Activated CD4-positive, alpha-beta T cell treated with anti-CD3 and anti-CD28 coated beads, Interleukin-2, amount 50 U/mL, for 48 hours (primary cell): ENCODE data around the gene CES5A.
"Not testable (repeated sequence)": the region's sequence is repeated elsewhere in the genome, so short reads cannot be mapped to it uniquely, and the experiment has no call there.

Experiments used
- DNase-seq, 2 experiments: peaks; one replicate each; pipeline ENCODE4 v3.0.0-alpha.2; 2020

The CES5A gene

DNA sequence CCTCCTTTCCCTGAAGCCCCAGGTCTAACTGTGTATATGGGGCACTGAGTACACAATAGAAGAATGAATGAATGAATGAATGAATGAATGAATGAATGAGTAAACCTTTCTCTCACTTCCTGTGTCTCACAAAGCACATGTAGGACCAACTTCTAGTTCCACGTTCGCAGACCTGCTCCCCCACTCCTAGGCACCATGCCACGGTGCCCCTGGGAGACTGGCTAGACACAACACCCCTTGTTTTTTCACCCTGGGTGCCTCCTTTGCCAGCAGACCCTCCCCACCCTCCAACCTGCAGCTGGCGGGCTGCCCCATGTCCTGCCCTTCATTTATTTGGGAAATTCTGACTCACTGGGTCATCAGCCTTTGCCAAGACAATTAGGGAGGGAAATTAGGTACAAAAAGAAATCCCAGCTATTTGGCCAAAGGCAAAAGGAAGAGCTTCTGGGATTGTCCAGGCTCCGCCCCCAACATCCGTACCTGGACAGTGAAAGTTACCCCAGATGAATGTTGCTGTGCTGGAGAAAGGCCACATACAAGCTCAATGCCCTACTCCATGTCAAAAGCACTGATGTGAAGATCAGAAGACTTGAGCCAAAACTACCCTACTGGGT is 50.0 kb downstream of the CES5A start:
- no peak for DNase-seq

DNA sequence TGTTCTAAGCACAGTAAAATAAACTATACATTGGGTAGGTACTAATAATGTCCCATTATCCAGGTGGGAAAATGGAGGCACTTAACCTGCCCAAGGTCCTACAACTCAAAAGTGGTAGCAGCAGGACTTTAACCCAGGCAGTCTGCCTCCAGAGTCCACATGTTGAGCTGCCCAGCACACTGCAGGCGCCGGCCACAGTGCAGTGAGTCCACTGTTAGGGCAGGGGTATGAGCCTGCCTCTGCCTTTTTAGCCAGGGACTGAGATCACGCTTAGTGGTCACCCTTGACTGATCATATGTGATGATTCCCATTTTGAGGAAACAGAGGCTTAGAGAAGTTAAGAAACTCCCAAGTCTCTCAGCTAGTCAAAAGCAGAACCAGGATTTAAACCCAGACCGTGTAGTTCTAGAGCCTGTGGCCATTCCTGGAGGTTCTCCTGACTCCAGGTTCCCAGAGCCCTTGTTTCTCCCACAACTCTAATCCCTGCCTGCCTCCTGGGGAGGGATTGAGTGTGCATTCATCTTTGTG is 50.6 kb downstream of the CES5A start:
- no peak for DNase-seq

DNA sequence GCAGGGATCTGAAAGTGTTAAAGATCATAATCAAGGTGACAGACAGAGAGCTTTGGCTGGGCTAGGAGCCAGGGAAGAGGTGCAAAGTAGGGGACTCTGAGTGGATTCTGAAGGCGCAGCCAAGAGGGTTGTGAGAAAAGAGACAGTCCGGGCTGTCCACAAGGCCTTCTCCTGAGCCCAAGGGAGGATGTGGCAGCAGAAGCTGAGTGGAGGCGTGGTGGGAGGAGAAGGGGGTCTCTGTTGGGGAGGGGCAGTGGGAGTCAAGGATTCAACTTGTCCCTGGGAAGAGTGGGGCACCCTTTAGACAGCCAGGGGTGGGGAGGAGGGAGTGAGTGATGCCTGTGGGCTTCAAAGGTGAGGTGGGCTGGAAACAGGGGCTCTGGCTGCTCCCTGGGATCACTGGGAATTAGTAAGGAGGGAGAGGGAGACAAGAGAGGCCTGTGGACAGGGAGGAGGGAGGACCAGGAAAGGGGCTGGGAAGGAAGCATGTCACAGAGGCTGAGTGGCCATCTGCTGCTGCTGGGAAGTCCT is 52.8 kb downstream of the CES5A start:
- DNase-seq, result no peak

DNA sequence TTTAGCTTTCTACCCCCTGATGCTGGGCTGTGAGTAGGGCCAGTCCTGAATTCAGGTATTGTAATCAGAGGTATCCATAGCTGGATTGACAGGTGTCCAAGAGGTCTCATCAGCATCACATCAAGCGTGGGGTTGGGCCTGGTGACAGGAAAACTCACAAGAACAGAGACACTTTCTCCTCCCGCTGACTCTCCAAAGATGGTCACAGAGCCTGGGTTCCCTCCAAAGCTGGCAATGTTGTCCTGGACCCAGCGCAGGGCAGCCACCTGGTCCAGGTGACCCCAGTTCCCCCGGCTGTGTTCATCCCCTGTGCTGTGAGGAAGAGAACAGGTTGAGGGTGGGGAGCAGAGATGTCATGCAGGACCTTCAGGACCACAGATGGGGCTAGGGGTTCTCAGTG is 54.0 kb downstream of the CES5A start:
- DNase-seq, result no peak

GRCh38 chr16:55820615-55821014 is 54.6 kb downstream of the CES5A start:
- DNase-seq, result no peak

- no peak for DNase-seq
These were observed 57.8 kb downstream of the CES5A start for GRCh38 chr16:55817236-55817912.

GRCh38 chr16:55816222-55816621 is 59.0 kb downstream of the CES5A start:
- DNase-seq, result not testable (repeated sequence)

GRCh38 chr16:55815320-55815719 is 59.9 kb downstream of the CES5A start:
- DNase-seq, result no peak

GRCh38 chr16:55814174-55814573 is 61.0 kb downstream of the CES5A start:
- not testable (repeated sequence) for DNase-seq

DNA sequence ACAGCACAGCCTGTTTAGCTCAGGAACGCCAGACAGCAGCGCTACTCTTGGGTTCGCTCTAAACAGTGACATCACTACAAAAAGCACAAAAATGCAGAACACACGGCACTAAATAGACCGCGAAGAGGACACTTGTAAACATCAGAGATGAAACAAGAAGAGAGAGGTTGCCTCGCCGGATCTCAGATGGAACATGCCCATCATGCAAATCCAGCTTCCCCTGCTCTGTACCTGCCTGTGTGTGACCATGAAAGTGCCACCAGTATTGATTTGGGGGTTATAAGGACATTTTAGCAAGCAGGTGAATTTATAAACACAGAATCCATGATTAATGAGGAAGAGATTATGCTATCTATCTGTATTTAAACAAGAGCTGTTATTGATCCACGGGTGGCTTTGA is 61.4 kb downstream of the CES5A start:
- not testable (repeated sequence) for DNase-seq

- no peak for DNase-seq
These were observed 62.2 kb downstream of the CES5A start for GRCh38 chr16:55812951-55813350.

DNA sequence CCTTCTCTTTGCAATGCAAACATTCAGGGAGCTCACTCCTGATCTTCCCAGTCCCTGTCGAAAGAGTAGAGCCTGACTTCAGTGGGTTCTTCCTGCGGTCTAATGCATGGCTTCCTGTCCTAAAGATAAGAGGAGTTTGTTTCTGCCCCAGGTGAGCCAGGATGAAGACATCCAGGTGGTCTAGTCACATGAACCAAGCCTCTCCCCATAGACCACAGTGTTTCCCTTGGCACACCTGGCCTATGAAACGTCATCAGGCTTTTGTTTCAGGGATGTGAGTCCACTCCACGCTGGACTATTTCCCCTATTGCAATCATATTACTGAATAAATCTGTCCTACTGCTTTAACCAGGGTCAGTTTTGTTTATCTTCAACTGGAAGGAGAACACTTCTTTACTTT is 63.4 kb downstream of the CES5A start:
- no peak for DNase-seq

DNA sequence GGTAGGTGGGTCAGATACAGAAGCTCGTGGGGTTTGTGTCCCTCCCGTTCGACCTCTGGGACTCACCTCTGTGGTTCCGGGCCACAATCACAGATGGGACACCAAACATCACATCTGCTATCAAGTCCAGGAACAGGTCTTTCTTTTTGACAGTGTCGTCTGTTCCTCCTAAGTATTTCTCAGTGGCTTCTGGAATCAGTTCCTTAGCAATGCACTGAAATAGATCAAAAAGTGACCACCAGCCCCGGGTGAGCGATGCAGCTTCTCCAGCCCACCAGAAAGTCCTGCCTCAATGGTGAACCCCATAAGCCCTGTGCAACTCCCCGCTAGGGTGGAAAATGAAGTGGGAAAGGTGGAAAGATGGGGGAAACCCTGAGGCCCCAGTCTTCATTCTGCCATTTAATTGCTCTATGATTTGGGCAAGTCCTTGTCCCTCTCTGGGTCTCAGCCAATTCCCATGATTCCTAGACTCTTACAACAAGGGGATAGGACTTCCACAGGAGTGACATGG is 64.7 kb downstream of the CES5A start:
- DNase-seq, result no peak

- DNase-seq, result no peak
These were observed 65.3 kb downstream of the CES5A start for GRCh38 chr16:55809851-55810250.

GRCh38 chr16:55809386-55809785 is 65.8 kb downstream of the CES5A start:
- DNase-seq, result no peak

DNA sequence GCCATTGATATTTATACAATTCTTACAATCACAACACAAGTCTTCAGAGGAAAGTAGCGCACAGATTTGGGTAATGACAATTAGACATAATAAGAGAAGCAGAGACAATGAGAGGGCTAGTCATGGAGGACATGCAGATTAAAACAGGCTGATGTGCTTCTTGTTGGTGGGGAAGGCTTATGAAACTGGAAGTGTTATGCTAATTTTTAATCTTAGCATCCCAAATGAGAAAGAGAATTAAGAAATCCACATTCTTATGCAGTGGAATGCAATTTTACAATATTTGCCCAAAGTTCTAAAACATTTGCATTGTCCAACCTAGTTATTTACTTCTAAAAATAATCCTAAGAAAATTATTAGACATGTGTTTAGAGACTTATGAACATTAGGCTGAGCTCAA is 66.9 kb downstream of the CES5A start:
- not testable (repeated sequence) for DNase-seq

- not testable (repeated sequence) for DNase-seq
These were observed 70.1 kb downstream of the CES5A start for GRCh38 chr16:55805104-55805503.

- DNase-seq, result not testable (repeated sequence)
These were observed 71.5 kb downstream of the CES5A start for GRCh38 chr16:55803681-55804080.
